ENCODE results near the gene BCAR3.

BCAR3 gene

DNA sequence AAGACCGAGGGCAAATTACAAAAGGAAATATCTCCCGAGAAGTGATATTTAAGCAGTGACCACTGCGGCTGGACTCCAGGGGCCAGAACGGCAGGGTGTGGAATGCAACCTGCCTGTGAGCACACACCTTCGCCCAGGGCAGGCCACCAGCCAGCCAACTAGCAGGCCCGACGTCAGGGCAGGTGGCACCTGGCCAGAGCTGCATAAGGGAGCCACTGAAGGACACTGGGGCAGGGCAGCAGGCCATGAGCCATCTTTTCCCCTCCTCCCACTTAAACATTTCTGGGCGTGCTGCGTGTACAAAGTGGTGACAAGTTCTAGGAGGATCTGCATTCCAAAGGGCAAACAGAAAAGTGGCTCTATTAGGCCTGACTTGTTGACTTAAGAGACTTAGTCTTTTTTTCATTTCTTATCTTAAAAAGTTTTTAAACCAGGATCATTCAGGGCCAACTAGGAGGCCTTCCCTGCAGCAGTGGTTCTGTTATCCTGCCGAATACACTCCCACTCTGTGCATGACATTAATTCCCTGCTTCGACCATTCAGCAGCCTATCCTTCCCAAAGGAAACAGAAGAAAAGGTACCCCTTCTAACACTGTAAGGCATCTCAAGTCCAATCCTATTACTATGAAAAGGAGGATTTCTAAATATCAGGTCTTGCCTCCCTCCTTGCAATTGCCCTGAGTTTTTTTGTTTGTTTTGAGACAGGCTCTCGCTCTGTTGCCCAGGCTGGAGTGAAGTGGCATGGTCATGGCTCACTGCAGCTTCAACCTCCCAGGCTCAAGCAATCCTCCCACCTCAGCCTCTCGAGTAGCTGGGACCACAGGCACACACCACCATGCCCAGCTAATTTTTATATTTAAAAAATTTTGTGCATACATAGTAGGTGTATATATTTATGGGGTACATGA is 96.3 kb downstream of the BCAR3 start:
- H3K27ac Mint-ChIP-seq: no peak overlapping the region
- H3K36me3 Mint-ChIP-seq (ENCODE audit: low read depth): peaks cover 99% of the 10 kb centered on the region
- H3K27me3 Mint-ChIP-seq: no peaks in the 10 kb centered on the region
- no peaks in the 10 kb centered on the region for H3K9me3 Mint-ChIP-seq
- H3K4me1 Mint-ChIP-seq (ENCODE audit: low read depth): peaks cover 18% of the 10 kb centered on the region
- no peak overlapping the region for H3K4me3 Mint-ChIP-seq
- intact Hi-C loops (cut with micrococcal nuclease): no loop called here

- H3K4me3 Mint-ChIP-seq: no peak overlapping the region
- no peaks in the 10 kb centered on the region for H3K9me3 Mint-ChIP-seq
- intact Hi-C loops (cut with micrococcal nuclease): no loop called here
- no peaks in the 10 kb centered on the region for H3K27me3 Mint-ChIP-seq
- no peak overlapping the region for H3K27ac Mint-ChIP-seq
- H3K4me1 Mint-ChIP-seq (ENCODE audit: low read depth): peaks cover 14% of the 10 kb centered on the region
- H3K36me3 Mint-ChIP-seq (ENCODE audit: low read depth): peaks cover 99% of the 10 kb centered on the region
Measured at GRCh38 chr1:93584261-93585003, 97.2 kb downstream of the BCAR3 start.

DNA sequence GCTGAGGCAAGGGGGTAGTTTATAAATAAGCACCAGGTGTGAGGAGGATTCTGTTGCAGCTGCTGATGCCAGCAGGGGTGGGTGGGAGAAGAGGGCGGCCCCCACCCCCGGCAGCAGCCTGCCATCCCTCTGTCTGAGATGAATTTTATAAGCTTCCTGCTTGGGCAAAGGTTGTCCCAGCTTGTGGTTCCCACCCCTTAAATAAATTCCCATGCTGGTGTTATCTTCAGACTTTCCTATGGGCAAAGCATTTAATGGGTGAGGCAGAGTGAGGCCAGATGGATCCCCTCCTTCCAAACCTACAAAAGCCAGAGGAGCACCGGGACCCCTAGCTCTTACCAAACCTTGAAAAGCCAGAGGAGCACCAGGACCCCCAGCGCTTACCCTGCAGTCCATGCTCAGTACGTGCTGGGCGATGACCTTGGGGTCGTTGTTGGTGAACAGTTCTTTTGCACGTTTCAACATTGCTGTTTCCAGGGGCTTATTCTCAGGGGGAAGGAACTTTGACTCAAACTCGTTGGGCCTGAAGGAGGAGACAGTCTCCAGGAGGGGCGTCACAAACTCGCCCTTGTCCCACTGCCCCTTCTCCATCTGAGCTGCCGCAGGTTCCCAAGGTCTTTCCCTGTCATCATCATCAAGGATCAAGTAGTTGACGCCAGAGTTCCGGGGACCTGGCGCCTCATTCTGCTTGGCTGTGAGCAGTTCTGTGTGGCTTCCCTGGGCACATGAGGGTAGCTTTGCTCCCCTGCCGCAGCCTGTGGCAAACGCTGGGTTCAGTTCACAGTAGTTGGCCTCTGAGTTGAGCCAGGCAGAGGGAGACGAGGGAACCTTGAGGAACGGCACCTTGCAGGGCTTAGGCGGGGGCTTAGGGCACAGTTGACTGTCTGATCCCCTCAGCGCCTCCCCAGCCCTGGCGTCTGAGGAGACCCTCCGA is 99.5 kb downstream of the BCAR3 start:
- H3K4me1 Mint-ChIP-seq (ENCODE audit: low read depth): no peaks in the 10 kb centered on the region
- no peak overlapping the region for H3K4me3 Mint-ChIP-seq
- peaks cover 99% of the 10 kb centered on the region for H3K36me3 Mint-ChIP-seq (ENCODE audit: low read depth)
- H3K27me3 Mint-ChIP-seq: no peaks in the 10 kb centered on the region
- no peaks in the 10 kb centered on the region for H3K9me3 Mint-ChIP-seq
- no peak overlapping the region for H3K27ac Mint-ChIP-seq
- intact Hi-C loops (cut with micrococcal nuclease): no loop called here

DNA sequence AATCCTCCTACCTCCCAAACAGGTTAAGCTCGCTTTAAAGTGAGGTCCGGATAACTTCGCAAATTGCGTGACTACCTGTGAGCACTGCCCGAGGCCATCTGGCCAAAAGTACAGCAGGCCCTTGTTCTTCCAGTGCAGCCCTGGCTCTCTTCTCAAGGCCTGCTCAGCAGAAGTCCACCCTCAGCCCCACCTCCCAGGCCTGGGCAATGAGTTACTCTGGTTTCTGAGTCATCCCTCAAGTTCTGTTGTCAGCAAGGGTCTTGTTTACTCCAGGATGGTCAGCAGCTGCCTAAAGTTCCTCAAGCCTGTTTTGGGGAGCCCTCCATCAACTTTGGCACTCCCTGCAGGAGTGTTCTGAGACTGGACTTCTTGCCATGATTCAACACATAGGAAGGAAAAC is 101.7 kb downstream of the BCAR3 start:
- no peaks in the 10 kb centered on the region for H3K27me3 Mint-ChIP-seq
- H3K9me3 Mint-ChIP-seq: no peaks in the 10 kb centered on the region
- no peak overlapping the region for H3K4me3 Mint-ChIP-seq
- H3K27ac Mint-ChIP-seq: no peak overlapping the region
- peaks cover 100% of the 10 kb centered on the region for H3K36me3 Mint-ChIP-seq (ENCODE audit: low read depth)
- intact Hi-C loops (cut with micrococcal nuclease): no loop called here
- no peaks in the 10 kb centered on the region for H3K4me1 Mint-ChIP-seq (ENCODE audit: low read depth)

DNA sequence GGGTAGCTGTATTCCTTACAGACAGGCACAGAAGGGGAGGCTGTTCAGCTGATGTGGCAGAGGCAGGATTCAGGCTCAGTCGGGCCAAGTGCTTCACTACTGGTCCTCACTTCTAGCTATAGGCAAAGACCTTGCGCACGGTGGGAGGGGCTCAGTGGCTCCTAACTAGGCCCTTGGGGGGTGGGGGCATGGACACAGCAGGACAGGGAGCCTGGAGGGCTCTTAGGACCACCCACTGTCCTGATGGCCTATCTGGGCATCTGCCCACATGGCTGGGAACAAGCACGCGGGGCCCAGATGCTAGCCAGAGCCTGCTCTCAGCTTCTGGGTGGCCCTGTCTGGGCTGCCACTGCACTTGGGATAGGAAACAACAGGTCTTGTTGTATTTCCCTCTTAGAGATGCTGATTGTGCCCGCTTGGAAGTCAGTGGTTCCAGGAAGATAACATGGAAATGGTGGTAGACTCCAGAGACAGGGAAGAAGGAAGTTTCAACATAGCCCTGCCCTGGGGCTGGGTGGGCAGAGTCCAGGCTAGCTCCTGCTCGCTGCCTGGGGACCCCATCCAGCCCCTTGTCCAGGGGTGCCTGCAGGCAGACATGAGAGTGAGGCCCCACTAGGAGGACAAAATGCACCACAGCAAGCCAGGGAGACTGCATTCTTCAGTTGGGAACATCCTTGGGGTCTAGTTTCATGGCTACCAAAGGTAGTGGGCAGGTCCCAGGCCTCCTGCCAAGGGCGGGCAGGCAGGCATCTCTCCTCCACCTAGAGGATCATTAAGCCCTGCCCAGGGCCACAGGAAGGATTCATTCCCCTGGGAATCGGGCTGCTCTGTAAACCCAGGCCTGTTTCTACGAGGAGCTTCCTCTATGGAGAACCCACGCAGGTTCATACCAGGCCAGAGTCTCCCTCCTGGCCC is 102.5 kb downstream of the BCAR3 start:
- intact Hi-C loops (cut with micrococcal nuclease): no loop called here
- no peaks in the 10 kb centered on the region for H3K4me1 Mint-ChIP-seq (ENCODE audit: low read depth)
- H3K4me3 Mint-ChIP-seq: no peak overlapping the region
- no peaks in the 10 kb centered on the region for H3K9me3 Mint-ChIP-seq
- no peaks in the 10 kb centered on the region for H3K27me3 Mint-ChIP-seq
- peaks cover 100% of the 10 kb centered on the region for H3K36me3 Mint-ChIP-seq (ENCODE audit: low read depth)
- H3K27ac Mint-ChIP-seq: no peak overlapping the region

- intact Hi-C loops (cut with micrococcal nuclease): no loop called here
- Mint-ChIP-seq H3K27ac (no peak overlapping the region), H3K27me3 (no peaks in the 10 kb centered on the region), H3K4me1 (ENCODE audit: low read depth) (no peaks in the 10 kb centered on the region), H3K4me3 (no peak overlapping the region), H3K9me3 (no peaks in the 10 kb centered on the region), H3K36me3 (ENCODE audit: low read depth) (peaks cover 100% of the 10 kb centered on the region)
Measured at GRCh38 chr1:93578433-93578830, 103.2 kb downstream of the BCAR3 start.

- Mint-ChIP-seq H3K36me3 (ENCODE audit: low read depth) (peaks cover 100% of the 10 kb centered on the region), H3K9me3 (no peaks in the 10 kb centered on the region), H3K27ac (no peak overlapping the region), H3K27me3 (no peaks in the 10 kb centered on the region), H3K4me1 (ENCODE audit: low read depth) (no peaks in the 10 kb centered on the region), H3K4me3 (no peak overlapping the region)
- intact Hi-C loops (cut with micrococcal nuclease): no loop called here
Measured at GRCh38 chr1:93577536-93578432, 103.9 kb downstream of the BCAR3 start.

GRCh38 chr1:93576746-93577145 is 104.9 kb downstream of the BCAR3 start:
- no peak overlapping the region for H3K4me3 Mint-ChIP-seq
- H3K4me1 Mint-ChIP-seq (ENCODE audit: low read depth): no peaks in the 10 kb centered on the region
- intact Hi-C loops (cut with micrococcal nuclease): no loop called here
- peaks cover 100% of the 10 kb centered on the region for H3K36me3 Mint-ChIP-seq (ENCODE audit: low read depth)
- H3K27ac Mint-ChIP-seq: no peak overlapping the region
- H3K27me3 Mint-ChIP-seq: no peaks in the 10 kb centered on the region
- H3K9me3 Mint-ChIP-seq: no peaks in the 10 kb centered on the region

- Mint-ChIP-seq H3K4me3 (no peak overlapping the region), H3K27me3 (no peaks in the 10 kb centered on the region), H3K4me1 (ENCODE audit: low read depth) (no peaks in the 10 kb centered on the region), H3K27ac (no peak overlapping the region), H3K9me3 (no peaks in the 10 kb centered on the region), H3K36me3 (ENCODE audit: low read depth) (peaks cover 100% of the 10 kb centered on the region)
- intact Hi-C loops (cut with micrococcal nuclease): no loop called here
Measured at GRCh38 chr1:93576346-93576745, 105.3 kb downstream of the BCAR3 start.

GRCh38 chr1:93575621-93576284 is 105.9 kb downstream of the BCAR3 start:
- H3K27ac Mint-ChIP-seq: no peak overlapping the region
- no peaks in the 10 kb centered on the region for H3K9me3 Mint-ChIP-seq
- H3K27me3 Mint-ChIP-seq: no peaks in the 10 kb centered on the region
- no peak overlapping the region for H3K4me3 Mint-ChIP-seq
- peaks cover 100% of the 10 kb centered on the region for H3K36me3 Mint-ChIP-seq (ENCODE audit: low read depth)
- intact Hi-C loops (cut with micrococcal nuclease): no loop called here
- no peaks in the 10 kb centered on the region for H3K4me1 Mint-ChIP-seq (ENCODE audit: low read depth)

DNA sequence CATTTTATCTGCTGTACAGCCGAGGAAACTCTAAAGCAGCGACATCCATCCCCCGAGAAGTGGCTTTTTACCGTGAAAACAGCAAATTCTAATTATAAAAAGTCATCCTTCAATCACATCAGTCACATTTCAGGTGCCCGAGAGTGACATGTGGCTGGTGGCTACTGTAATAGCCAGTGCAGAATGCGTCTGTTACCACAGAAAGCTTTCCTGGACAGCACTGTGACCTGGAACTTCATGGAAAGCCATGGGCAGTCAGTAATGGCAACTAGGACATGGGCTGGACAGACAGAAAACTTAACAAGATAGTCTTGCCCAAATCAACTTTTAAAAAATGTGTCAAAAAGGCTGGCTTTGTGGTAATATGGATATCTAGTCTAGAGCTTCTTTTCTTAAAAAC is 106.6 kb downstream of the BCAR3 start:
- peaks cover 100% of the 10 kb centered on the region for H3K36me3 Mint-ChIP-seq (ENCODE audit: low read depth)
- intact Hi-C loops (cut with micrococcal nuclease): no loop called here
- H3K27ac Mint-ChIP-seq: no peak overlapping the region
- no peaks in the 10 kb centered on the region for H3K27me3 Mint-ChIP-seq
- no peak overlapping the region for H3K4me3 Mint-ChIP-seq
- no peaks in the 10 kb centered on the region for H3K4me1 Mint-ChIP-seq (ENCODE audit: low read depth)
- no peaks in the 10 kb centered on the region for H3K9me3 Mint-ChIP-seq

DNA sequence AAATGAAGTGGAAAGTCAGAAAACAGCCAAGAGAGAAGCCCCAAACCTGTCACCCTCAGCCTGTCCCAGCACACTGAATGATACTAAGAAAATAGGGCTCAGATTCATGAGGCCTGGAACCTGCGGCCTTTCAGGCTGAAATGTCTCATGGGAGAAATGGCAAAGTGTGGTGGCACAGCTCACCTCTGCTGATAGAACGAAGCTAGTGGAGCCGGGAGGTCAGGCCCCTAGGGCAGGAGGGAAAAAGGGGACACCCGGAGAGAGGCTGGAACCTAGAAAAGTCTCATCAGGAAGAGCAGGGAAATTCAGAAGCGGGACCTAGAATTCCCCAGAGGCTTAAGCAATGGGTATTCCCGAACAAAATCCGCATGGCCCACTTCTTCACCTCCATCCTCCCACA is 107.1 kb downstream of the BCAR3 start:
- H3K4me3 Mint-ChIP-seq: no peak overlapping the region

More for the DNA sequence above, 107.1 kb downstream of the BCAR3 start:
- intact Hi-C loops (cut with micrococcal nuclease): no loop called here
- Mint-ChIP-seq H3K27me3 (no peaks in the 10 kb centered on the region), H3K36me3 (ENCODE audit: low read depth) (peaks cover 100% of the 10 kb centered on the region), H3K9me3 (no peaks in the 10 kb centered on the region), H3K27ac (peak overlapping the region; percentile 72), H3K4me1 (ENCODE audit: low read depth) (no peaks in the 10 kb centered on the region)

Data from dendritic cell treated with granulocyte-macrophage colony-stimulating factor and Interleukin-4, amounts not matched to agents 40 ng/mL and 50 ng/mL, for 4 days (primary cell).